Measurements from ENCODE around the gene VHLL.
A peak's percentile ranks its signal among the peaks of the same experiment; 100 is the strongest.
"Not testable (repeated sequence)": the region's sequence is repeated elsewhere in the genome, so short reads cannot be mapped to it uniquely, and the experiment has no call there.

The VHLL gene

DNA sequence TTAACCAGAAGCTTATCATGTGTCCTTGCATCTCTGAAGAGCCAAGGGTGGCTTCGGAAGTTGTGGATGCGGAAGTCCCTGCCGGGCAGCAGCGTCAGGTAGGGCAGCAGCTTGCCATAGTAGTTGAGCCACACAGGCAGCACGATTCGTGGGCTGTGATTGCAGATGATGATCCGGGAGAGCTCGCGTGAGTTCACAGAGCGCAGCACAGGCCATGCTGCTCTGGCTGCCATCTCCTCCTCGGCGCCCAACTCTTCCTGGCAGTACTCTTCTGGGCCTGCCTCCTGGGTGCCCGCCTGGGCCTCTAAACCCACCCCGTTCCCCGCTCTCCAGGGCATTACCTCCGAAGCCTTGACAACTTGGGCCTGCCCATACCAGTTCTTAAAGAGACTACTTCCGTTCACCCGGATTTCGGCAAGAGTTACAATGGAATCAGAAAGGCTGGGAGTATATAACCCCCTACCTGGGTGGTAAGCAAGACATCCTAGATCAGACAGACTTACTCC is at the start of gene VHLL:
TSS of gene VHLL (minus strand) at position 456 of the 506 bp plus-strand sequence. CDS start at position 338, 118 bp downstream.
- DNase-seq = no peak

GRCh38 chr1:156347331-156347730 is 48.2 kb upstream of the VHLL start:
- no peak for DNase-seq

- no peak for DNase-seq
These were observed 47.5 kb upstream of the VHLL start for GRCh38 chr1:156346636-156347035.

GRCh38 chr1:156346035-156346434 is 46.9 kb upstream of the VHLL start:
- not testable (repeated sequence) for DNase-seq

GRCh38 chr1:156344409-156344808 is 45.3 kb upstream of the VHLL start:
- DNase-seq = no peak

DNA sequence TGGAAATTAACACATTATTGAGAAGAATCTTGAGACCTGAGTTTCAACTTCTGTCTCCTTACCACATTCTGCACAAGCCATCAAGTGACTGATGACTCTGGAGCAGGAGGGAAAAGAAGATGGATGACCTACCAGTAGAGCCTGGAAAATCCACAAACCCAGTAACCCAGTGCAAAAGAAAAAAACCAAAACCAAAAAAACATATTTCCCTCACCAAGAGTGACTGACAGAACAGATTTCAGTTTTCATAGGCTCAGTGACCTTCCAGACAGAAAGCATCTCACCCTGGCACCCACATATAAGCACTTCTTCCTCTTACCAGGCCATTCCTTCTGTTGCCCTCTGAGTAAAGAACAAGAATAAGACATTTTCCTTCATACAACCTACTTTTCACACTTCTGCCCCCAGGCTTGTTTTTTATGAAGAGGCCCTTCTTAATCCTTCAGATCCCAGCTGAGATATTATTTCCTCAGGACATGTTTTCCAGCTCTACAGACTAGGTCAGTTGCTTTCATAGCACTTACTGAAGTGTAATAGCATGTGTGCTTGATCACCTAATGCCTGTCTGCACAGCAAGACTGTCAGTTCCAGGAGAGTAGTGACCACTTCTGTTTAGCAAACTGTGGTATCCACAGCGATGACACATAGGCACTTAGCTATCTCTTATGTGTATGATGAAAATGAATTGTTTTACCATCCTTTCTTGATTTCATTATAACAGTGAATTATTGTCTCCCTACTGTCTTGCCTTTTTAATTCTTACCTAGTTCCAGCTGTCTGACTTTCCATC is 43.3 kb upstream of the VHLL start:
- DNase-seq = no peak

DNA sequence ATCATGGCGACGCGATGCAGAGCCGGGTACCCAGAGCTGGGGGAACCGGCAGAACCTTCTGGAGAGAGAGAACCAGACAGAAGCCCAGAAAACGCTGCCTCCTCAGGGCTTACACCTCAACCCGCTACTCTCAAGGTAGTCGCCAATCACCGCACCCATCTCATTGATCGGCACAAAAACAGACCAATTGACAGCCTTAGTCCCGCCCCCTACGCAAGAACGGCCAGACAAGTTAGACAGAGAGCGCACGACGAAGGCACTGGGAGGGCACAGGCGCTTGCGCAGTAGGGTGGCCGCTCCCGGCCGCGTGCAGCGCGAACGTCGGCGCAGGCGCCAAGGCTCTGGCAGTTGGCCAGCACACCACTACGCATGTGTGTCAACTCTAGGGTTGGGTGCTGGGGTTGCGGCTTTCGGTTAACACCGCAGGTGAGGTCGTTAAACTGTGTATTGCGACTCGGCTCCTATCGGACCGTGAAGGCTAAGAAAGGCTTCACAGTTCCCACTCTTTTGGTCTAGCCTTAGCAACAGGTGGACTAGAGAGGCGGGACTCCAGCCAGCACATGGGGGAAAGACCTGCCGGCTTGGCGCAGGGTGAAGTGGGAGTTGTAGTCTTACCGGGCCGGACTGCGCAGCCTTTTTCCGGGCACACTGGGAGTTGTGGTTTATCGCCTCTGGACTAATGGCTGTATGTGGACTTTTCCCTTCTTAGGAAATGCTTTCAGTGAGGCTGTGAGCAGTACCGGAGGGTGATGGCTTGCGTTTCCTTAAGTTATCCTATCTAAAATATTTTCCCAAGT is 39.3 kb upstream of the VHLL start, which contains the start of the genes CCT3 and TSACC:
TSS of gene CCT3 (minus strand) at position 113 of the 797 bp plus-strand sequence. CDS start at position 5, 108 bp downstream.
TSS of gene TSACC (plus strand) at position 347 of the 797 bp plus-strand sequence. CDS start 1,232 bp downstream, outside the sequence.
- peak; percentile 80 to 100 (median 98) for DNase-seq

- peak in 2 of 56 donors; percentile 14 to 28 for DNase-seq
These were observed 38.7 kb upstream of the VHLL start for GRCh38 chr1:156337888-156338179.

GRCh38 chr1:156337052-156337887 is 38.2 kb upstream of the VHLL start:
- DNase-seq = no peak

GRCh38 chr1:156336242-156336641 is 37.1 kb upstream of the VHLL start:
- no peak for DNase-seq

DNA sequence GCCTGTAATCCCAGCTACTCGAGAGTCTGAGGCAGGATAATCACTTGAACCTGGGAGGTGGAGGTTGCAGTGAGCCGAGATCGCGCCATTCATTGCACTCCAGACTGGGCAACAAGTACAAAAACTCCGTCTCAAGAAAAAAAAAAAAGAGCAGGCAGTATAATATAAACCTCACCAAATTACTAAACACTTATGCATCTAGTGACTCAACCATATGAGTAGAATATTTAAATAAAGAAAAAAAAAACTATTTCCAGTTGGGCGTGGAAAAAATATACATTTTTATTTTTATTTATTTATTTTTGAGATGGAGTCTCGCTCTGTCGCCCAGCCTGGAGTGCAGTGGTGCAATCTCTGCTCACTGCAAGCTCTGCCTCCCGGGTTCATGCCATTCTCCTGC is 24.1 kb upstream of the VHLL start:
- DNase-seq = not testable (repeated sequence)

DNA sequence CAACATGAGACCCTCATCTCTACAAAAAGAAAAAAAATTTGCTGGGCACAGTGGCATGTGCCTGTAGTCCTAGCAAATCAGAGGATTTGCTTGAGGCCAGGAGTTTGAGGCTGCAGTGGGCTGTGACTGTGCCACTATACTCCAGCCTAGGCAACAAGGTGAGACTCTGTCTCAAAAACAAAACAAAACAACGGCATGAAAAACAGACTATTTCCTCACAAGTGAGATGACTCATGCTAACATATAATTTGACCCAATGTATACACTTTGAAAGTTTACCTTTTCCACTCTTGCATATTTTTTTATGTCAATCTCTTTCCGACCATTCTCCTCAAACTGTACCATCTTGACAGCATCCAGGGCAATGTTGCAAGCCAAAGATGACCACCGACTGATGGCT is 21.5 kb upstream of the VHLL start:
- no peak for DNase-seq

GRCh38 chr1:156319664-156320063 is 20.6 kb upstream of the VHLL start:
- DNase-seq = peak in 1 of 56 donors; percentile 27

DNA sequence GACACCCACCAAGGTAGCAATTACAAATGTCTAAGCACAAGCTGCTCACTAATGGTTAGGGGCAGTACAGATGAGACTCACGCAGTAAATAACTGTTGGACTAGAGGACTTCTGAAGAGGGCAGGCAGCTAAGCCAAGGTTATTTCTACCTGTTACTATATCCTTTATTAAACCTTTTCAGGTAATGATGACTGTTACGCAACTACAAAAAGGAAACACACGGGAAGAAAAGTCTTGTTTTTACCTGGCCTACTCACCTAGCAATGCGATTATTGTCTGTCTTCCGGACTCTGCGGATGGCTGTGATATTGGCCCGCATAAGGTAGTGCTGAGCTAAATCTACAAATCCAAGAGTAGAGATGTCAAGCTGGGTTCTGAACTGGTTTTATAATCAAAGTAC is 17.8 kb upstream of the VHLL start:
- DNase-seq = no peak

DNA sequence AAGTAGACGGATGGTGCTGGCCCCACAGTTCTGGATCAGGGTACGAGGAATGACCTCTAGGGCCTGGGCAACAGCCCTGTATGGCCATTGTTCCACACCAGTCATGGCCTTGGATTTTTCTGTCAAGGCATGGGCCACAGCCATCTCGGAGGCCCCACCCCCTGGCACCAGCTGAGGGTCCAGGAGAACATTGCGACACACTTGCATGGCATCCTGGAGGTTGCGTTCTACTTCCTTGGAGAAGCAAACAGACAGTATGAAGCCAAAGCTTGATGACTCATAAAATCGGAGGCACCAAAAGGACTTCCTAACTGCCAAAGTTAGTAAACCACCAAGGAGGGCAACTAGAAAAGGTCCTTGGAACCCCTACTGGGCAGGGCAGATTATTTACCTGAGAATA is 11.9 kb upstream of the VHLL start:
- no peak for DNase-seq

DNA sequence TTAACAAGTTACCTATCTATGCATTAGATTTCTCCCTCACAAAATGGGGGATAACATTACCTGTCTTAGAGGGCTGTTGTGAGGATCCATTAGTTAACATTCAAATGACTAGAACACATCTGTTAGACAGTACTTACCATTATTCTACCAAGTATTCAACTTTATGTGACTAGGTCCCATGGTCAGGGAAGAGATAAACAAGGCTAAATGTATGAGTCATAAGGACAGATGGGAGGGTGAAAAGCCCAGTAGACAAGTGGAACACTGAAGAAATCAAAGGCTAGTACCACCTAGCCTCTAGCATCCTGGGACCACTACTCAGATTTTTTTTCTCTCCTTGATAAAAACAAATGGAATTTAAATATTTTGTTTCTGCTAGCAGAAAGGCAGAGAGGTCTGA is 9.0 kb upstream of the VHLL start:
- no peak for DNase-seq

- no peak for DNase-seq
These were observed 6.1 kb upstream of the VHLL start for GRCh38 chr1:156305215-156305614.

- DNase-seq = no peak
These were observed 4.1 kb upstream of the VHLL start for GRCh38 chr1:156303241-156303640.

DNA sequence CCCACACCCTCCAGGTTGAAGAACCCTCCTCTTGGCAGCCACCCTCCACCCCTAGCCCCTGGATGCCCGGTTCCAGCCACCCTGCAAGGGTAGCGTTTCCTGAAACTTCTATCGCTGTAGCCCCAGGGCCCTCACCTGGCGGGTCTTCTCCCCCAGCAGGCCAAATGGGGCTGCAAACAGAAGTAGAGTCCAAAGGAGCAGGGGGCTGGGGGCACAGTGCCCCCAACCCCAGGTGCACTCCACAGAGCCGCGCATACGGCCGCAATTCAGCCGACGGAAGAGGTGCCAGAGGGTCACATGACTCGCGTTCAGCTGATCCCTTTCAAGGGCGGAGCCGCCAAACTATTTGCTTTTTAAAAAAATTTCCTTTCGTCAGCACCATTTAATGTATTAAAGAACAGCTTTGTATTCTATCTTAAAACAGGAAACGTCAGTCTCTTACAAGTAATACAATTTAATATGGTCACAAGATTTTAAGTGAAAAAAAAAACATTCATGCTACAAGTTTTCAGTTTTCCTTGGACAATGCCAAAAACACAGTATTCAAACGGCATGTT is 3.6 kb downstream of the VHLL start, which contains the start of gene GLMP:
TSS of gene GLMP (minus strand) at position 289 of the 557 bp plus-strand sequence. CDS start at position 255, 34 bp downstream.
- peak in 41 of 56 donors; percentile 2 to 76 (median 41) for DNase-seq

DNA sequence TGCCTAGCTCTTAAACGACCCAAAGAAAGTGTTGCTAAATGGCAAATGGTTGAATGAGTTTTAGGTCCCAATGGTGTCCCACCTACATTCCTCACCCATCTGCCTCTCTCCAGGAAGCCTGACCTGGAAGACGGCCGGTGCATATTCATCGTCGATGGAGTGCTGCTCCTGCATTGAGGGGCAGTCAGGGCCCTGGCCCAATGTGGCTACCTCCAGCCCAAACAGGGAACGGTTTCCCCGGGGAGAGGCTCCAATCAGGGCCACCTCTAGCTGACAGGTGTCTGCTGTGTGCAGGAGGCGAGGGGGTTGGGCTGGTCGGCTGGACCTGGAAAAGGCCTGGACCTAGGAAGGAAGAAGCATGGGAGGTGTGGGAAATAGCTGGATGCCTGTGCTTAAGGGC is 5.2 kb downstream of the VHLL start:
- DNase-seq = no peak

GRCh38 chr1:156293098-156293434 is 6.0 kb downstream of the VHLL start:
- no peak for DNase-seq

Measured in amygdala (tissue), 56 donors.